ENCODE results near the gene GABPB1. TPM values are rescaled to one million over a fixed set of nuclear protein-coding genes. Genes with fewer than 3 reads are reported as not detected.

Gene GABPB1
- total RNA-seq, 2 donors from 2014 or later, result 4.9 to 6.7 TPM

DNA sequence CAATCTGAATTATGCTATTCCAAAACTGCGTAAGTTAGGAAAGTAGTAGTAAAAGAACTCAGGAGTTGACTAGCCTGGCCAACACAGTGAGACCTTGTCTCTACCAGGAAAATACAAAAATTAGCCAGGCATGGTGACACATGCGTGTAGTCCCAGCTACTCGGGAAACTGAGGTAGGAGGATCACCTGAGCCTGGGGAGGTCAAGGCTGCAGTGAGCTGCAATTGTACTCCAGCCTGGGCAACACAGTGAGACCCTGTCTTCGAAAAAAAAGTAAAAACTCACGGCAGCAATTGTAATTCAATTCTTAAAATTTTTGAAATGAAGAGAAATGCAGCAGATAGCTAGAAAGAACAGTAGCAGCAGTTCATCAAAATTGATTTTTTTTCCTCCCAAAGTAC, 9.7 kb downstream of the GABPB1 start:
- DNase-seq (no peak), ATAC-seq (no peak)
- intact Hi-C loops (cut with DNase I), result no loop called here
- TF ChIP-seq, protein P1, sequence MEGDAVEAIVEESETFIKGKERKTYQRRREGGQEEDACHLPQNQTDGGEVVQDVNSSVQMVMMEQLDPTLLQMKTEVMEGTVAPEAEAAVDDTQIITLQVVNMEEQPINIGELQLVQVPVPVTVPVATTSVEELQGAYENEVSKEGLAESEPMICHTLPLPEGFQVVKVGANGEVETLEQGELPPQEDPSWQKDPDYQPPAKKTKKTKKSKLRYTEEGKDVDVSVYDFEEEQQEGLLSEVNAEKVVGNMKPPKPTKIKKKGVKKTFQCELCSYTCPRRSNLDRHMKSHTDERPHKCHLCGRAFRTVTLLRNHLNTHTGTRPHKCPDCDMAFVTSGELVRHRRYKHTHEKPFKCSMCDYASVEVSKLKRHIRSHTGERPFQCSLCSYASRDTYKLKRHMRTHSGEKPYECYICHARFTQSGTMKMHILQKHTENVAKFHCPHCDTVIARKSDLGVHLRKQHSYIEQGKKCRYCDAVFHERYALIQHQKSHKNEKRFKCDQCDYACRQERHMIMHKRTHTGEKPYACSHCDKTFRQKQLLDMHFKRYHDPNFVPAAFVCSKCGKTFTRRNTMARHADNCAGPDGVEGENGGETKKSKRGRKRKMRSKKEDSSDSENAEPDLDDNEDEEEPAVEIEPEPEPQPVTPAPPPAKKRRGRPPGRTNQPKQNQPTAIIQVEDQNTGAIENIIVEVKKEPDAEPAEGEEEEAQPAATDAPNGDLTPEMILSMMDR (IDR thresholded peaks at IDR 0.05), result no peak
- TF ChIP-seq POLR2A (IDR thresholded peaks at IDR 0.05), result no peak
- Histone ChIP-seq H3K27ac (no peak overlapping the region), H3K4me1 (peaks cover 5% of the 10 kb centered on the region), H3K4me3 (no peak overlapping the region), H3K36me3 (replicated peaks in 1 of 2; ENCODE audit: insufficient read depth in 1 of 2, low read depth in 2 of 2) (no peaks in the 10 kb centered on the region), H3K27me3 (no peaks in the 10 kb centered on the region), H3K9me3 (no peaks in the 10 kb centered on the region)
- 87 to 95% methylated on average over 5 of the region's 5 CpGs for WGBS, 2 donors

DNA sequence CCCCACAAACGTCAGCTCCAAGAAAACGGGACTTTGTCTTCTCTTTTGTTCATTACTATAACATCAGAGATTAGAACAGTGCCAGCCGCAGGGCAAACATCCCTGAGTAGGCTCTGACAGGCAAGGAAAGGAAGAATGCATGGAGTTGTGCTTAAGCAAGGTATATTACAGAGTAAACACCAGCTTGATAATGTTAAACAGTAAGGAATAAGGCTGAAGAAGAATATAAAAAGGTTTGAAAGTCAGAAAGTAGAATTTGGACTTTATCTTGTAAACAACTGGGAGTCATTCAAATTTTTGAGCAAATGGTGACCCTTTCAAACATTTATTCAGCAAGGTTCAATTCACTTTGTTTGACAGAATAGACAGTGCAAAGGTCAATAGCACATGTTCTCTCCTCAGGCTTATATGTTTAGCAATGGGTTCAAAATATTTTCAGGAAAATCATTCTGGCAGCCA, 11.0 kb downstream of the GABPB1 start:
- no peak for TF ChIP-seq POLR2A (IDR thresholded peaks at IDR 0.05)
- TF ChIP-seq, protein P1 (IDR thresholded peaks at IDR 0.05), result no peak
- 52 to 57% methylated on average over 3 of the region's 3 CpGs for WGBS, 2 donors

DNA sequence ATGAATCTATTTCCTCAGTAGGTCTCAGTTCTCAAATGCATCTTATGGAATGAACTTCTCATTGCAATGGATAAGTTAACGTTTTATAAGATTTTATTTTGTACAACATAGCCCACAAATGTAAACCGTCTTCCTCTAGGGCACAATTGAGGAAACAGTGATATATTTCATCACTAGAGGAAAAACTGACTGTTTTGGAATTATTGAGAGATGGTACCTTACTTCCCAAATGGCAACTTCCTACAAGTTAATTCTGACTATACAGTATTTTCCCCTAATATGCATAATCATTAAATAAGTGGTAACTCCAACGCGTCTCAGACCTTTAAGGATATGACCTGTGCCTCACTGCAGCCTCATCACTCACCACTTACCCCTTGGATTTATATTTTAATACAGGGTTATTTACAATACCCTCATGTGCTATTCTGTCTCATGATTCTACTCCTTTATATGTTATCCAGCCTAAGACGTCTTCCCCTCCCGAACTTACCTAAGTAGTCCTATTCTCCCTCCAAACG, 13.3 kb downstream of the GABPB1 start:
- no peak overlapping the region for H3K27ac ChIP-seq
- intact Hi-C loops (cut with DNase I), result no loop called here
- TF ChIP-seq POLR2A (IDR thresholded peaks at IDR 0.05), result no peak
- TF ChIP-seq, protein P1 (IDR thresholded peaks at IDR 0.05), result no peak
- no peaks in the 10 kb centered on the region for H3K27me3 ChIP-seq
- ATAC-seq (no peak), DNase-seq (no peak)
- no peak overlapping the region for H3K4me3 ChIP-seq
- no peaks in the 10 kb centered on the region for H3K4me1 ChIP-seq
- no peaks in the 10 kb centered on the region for H3K36me3 ChIP-seq (replicated peaks in 1 of 2; ENCODE audit: insufficient read depth in 1 of 2, low read depth in 2 of 2)
- no peaks in the 10 kb centered on the region for H3K9me3 ChIP-seq
- 79 to 88% methylated on average over 7 of the region's 7 CpGs for WGBS, 2 donors

More for the DNA sequence above, 11.0 kb downstream of the GABPB1 start:
- no peaks in the 10 kb centered on the region for H3K27me3 ChIP-seq
- H3K4me3 ChIP-seq, result no peak overlapping the region
- H3K36me3 ChIP-seq (replicated peaks in 1 of 2; ENCODE audit: insufficient read depth in 1 of 2, low read depth in 2 of 2), result no peaks in the 10 kb centered on the region
- H3K9me3 ChIP-seq, result no peaks in the 10 kb centered on the region
- no peaks in the 10 kb centered on the region for H3K4me1 ChIP-seq
- DNase-seq (no peak), ATAC-seq (no peak)
- intact Hi-C loops (cut with DNase I), result no loop called here
- H3K27ac ChIP-seq, result no peak overlapping the region

DNA sequence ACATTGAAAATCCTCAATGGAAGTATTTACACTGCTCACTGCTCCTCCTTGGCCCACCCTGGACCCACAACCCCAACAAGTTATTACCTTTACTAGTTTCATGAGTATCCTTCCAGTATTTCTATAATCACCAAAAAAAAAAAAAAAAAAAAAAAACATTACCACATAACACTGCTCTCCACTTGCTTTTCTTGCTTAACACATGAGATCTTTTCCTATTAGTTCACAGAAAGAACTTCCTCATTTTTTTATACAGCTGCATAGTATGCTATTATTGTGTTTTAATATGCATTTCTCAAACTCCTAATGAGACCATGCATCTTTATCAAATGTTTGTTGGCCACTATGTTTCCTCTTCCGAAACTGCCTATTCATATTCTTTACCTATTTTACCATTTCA, 14.6 kb downstream of the GABPB1 start:
- no peak for ATAC-seq
- Histone ChIP-seq H3K4me3 (no peak overlapping the region), H3K36me3 (replicated peaks in 1 of 2; ENCODE audit: insufficient read depth in 1 of 2, low read depth in 2 of 2) (no peaks in the 10 kb centered on the region), H3K27ac (no peak overlapping the region), H3K9me3 (no peaks in the 10 kb centered on the region), H3K27me3 (no peaks in the 10 kb centered on the region), H3K4me1 (no peaks in the 10 kb centered on the region)
- no peak for TF ChIP-seq POLR2A (IDR thresholded peaks at IDR 0.05)
- TF ChIP-seq, protein P1 (IDR thresholded peaks at IDR 0.05), result no peak
- 88 to 96% methylated on average over 1 of the region's 1 CpG for WGBS, 2 donors
- intact Hi-C loops (cut with DNase I), result no loop called here
- DNase-seq, result no peak

DNA sequence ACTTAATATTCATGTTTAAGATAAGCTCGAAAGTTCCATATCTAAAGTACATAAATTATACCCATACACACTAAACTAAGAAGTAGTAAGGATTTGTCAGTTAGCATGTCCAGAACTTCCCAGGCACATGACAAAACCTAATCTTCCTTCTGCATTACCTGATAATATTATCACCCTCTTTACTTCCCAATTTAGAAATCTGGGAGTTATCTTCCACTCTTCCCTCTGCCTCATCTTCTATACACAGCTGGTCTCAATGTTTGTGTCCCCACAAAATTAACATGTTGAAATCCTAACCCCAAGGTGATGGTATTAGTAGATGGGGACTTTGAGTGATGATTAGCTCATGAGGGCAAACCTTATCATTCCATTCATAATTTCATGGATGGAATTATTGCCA, 15.3 kb downstream of the GABPB1 start:
- Histone ChIP-seq H3K27me3 (no peaks in the 10 kb centered on the region), H3K4me1 (no peaks in the 10 kb centered on the region), H3K4me3 (no peak overlapping the region), H3K9me3 (no peaks in the 10 kb centered on the region), H3K27ac (no peak overlapping the region), H3K36me3 (replicated peaks in 1 of 2; ENCODE audit: insufficient read depth in 1 of 2, low read depth in 2 of 2) (no peaks in the 10 kb centered on the region)
- no peak for ATAC-seq
- WGBS, 2 donors, result 47 to 48% methylated on average over 1 of the region's 1 CpG
- TF ChIP-seq, protein P1 (IDR thresholded peaks at IDR 0.05), result no peak
- TF ChIP-seq POLR2A (IDR thresholded peaks at IDR 0.05), result no peak
- intact Hi-C loops (cut with DNase I), result no loop called here
- DNase-seq, result no peak

All from body of pancreas (tissue), 4 donors.